Endothelial cell of umbilical vein (primary cell): Measurements from ENCODE around the gene SOWAHB. TPM values are rescaled to one million over a fixed set of nuclear protein-coding genes. Genes with fewer than 3 reads are reported as not detected.

Experiments
- BruUV-seq: library from RNA; stranded (reverse); fragments of 400-500 nt; replicated peaks from 2 replicates; lab custom pipeline; 2021; lab: Mats Ljungman, UMichigan
- CTCF ChIA-PET: fragments of 300-600, 350-600 bp; sonication (Branson Sonifier 250); formaldehyde crosslinking; loops from one replicate; lab custom pipeline; 2021; ENCODE audit warnings: antibody characterized with exemption, inconsistent platforms; lab: Charles Lee
- POLR2A ChIA-PET: fragments of 300-600, 350-600 bp; sonication (Branson Sonifier 250); formaldehyde crosslinking; loops from one replicate; lab custom pipeline; 2021; ENCODE audit warnings: antibody characterized with exemption, inconsistent platforms; lab: Charles Lee
- DNase-seq: peaks from one replicate; pipeline ENCODE4 v3.0.0-alpha.2; 2011; ENCODE audit warnings: low read depth, low spot score
- FAIRE-seq: peaks from 2 replicates; lab custom pipeline; 2011; peaks lifted over from hg19 to GRCh38; lab: Jason Lieb, UNC
- H2AFZ ChIP-seq: 2 replicates; pipeline ENCODE4 v1.6.0; 2012; ENCODE audit warnings: low read depth, low read length, control low read depth, inconsistent platforms
- H3K27ac ChIP-seq: 2 replicates; pipeline ENCODE4 v1.5.1; 2011; ENCODE audit warnings: low read depth, mild to moderate bottlenecking, control low read depth, low read length, moderate library complexity; ENCODE audit not compliant: insufficient read depth
- H3K27me3 ChIP-seq, 2 experiments: 2 replicates each; pipeline versions ENCODE4 v1.6.0 to v1.6.1; 2011; ENCODE audit warnings: low read length in 2 of 2, mixed read lengths in 1 of 2; ENCODE audit not compliant: control insufficient read depth in 2 of 2, insufficient read depth in 2 of 2
- H3K36me3 ChIP-seq, 2 experiments: 2 replicates in 1 of 2; 3 replicates in 1 of 2; pipeline ENCODE4 v1.5.1; 2011; ENCODE audit warnings: low read length in 2 of 2, mild to moderate bottlenecking in 1 of 2, moderate library complexity in 1 of 2; ENCODE audit not compliant: control insufficient read depth in 2 of 2, insufficient read depth in 2 of 2; ENCODE audit errors: extremely low read depth in 1 of 2
- H3K4me1 ChIP-seq: 3 replicates; pipeline ENCODE4 v1.5.1; 2011; ENCODE audit warnings: mild to moderate bottlenecking, low read length; ENCODE audit not compliant: control insufficient read depth, insufficient read depth; ENCODE audit errors: extremely low read depth
- H3K4me2 ChIP-seq: 2 replicates; pipeline ENCODE4 v1.6.1; 2011; ENCODE audit warnings: low read length, control low read depth, mixed read lengths; ENCODE audit not compliant: insufficient read depth
- H3K4me3 ChIP-seq, 3 experiments: fragments of 200-600 bp in 1 of 3; sonication (generic), shearing (Covaris generic) in 1 of 3; replicated peaks in 1 of 3; 2 replicates each; pipeline ENCODE4 v1.5.1; 2011 to 2016; ENCODE audit warnings: control low read depth in 3 of 3, low read length in 3 of 3, mild to moderate bottlenecking in 2 of 3, inconsistent platforms in 1 of 3, low read depth in 1 of 3, moderate library complexity in 1 of 3; ENCODE audit not compliant: insufficient read depth in 1 of 3
- H3K79me2 ChIP-seq: 2 replicates; pipeline ENCODE4 v1.6.0; 2012; ENCODE audit warnings: low read length, inconsistent platforms; ENCODE audit not compliant: control insufficient read depth, insufficient read depth
- H3K9ac ChIP-seq: replicated peaks from 2 replicates; pipeline ENCODE3; 2011; ENCODE audit warnings: low read length, control low read depth; ENCODE audit not compliant: insufficient read depth; ENCODE audit errors: extremely low read depth
- H3K9me1 ChIP-seq: replicated peaks from 3 replicates; pipeline ENCODE4 v1.6.0; 2011; ENCODE audit warnings: mild to moderate bottlenecking, low read length; ENCODE audit not compliant: control insufficient read depth, insufficient read depth; ENCODE audit errors: extremely low read depth
- H3K9me3 ChIP-seq: replicated peaks from 2 replicates; pipeline ENCODE4 v1.5.1; 2012; ENCODE audit warnings: low read length, inconsistent platforms; ENCODE audit not compliant: control insufficient read depth, insufficient read depth
- H4K20me1 ChIP-seq: replicated peaks from 2 replicates; pipeline ENCODE3; 2011; ENCODE audit warnings: mild to moderate bottlenecking, low read length; ENCODE audit not compliant: control insufficient read depth, insufficient read depth; ENCODE audit errors: extremely low read depth
- EZH2 ChIP-seq: IDR thresholded peaks from 2 replicates; pipeline ENCODE4 v1.6.1; 2012; ENCODE audit warnings: borderline replicate concordance, low read depth, mild to moderate bottlenecking, moderate library complexity, low read length, inconsistent platforms; ENCODE audit not compliant: severe bottlenecking
- FOS ChIP-seq: IDR thresholded peaks from 2 replicates; pipeline ENCODE4 v1.6.1; 2011; ENCODE audit warnings: mild to moderate bottlenecking, low read length, moderate library complexity, borderline replicate concordance; ENCODE audit not compliant: insufficient read depth
- GATA2 ChIP-seq: IDR thresholded peaks from 2 replicates; pipeline ENCODE4 v1.7.0; 2011; ENCODE audit warnings: low read depth, mild to moderate bottlenecking, moderate library complexity, mixed read lengths, low read length; ENCODE audit not compliant: insufficient read length, insufficient read depth
- JUN ChIP-seq: IDR thresholded peaks from 2 replicates; pipeline ENCODE4 v1.6.1; 2011; ENCODE audit warnings: borderline replicate concordance, low read depth; ENCODE audit not compliant: insufficient read length, insufficient read depth
- MYC ChIP-seq: IDR thresholded peaks from one replicate; pipeline ENCODE4 v1.6.1; 2011; ENCODE audit warnings: mild to moderate bottlenecking, low read depth, low read length
- POLR2A ChIP-seq: IDR thresholded peaks from 2 replicates; pipeline ENCODE4 v1.6.1; 2012; ENCODE audit warnings: low read depth, mild to moderate bottlenecking, control low read depth, low read length
- POLR2AphosphoS5 ChIP-seq: IDR thresholded peaks from 2 replicates; pipeline ENCODE4 v1.6.1; 2012; ENCODE audit warnings: low read depth, mild to moderate bottlenecking, control low read depth, low read length, moderate library complexity; ENCODE audit not compliant: insufficient read depth
- dilution Hi-C: fragments of 300-500 bp; cut with MboI; formaldehyde crosslinking; loops from one replicate; pipeline ENCODE4 v1.15.0; 2019; ENCODE audit warnings: low sequenced_read_pairs; ENCODE audit not compliant: extremely low pct_ligation_motif_present
- intact Hi-C: fragments of 100-400 bp; cut with micrococcal nuclease; formaldehyde crosslinking; loops from one replicate; pipeline ENCODE4 v1.10.0; 2022
- polyA plus RNA-seq, 4 experiments: library from polyadenylated mRNA; depleted of rRNA in 3 of 4; stranded (reverse) in 3 of 4; unstranded in 1 of 4; fragments of >200 nt; gene quantifications; 2 replicates each; pipeline versions ENCODE4 v1.2.1 to v1.2.3, GENCODE V29; 2011 to 2012; ENCODE audit warnings: missing spikeins in 1 of 4
- total RNA-seq: library from RNA; stranded (reverse); gene quantifications from 2 replicates; pipeline ENCODE4 v1.2.3, GENCODE V29; 2021
- TF ChIP-seq, protein P1 (sequence below): IDR thresholded peaks from 2 replicates; pipeline ENCODE4 v1.6.1; 2011; ENCODE audit not compliant: insufficient read depth, insufficient read length
- TF ChIP-seq, protein P2 (sequence below), 2 donors: IDR thresholded peaks; 1 replicate in 1 of 2; 2 replicates in 1 of 2; pipeline ENCODE4 v1.5.1; 2011; ENCODE audit warnings: low read length in 2 of 2, mild to moderate bottlenecking in 2 of 2, moderate library complexity in 2 of 2, control low read depth in 1 of 2, inconsistent platforms in 1 of 2, low read depth in 1 of 2; ENCODE audit not compliant: insufficient read depth in 1 of 2; ENCODE audit errors: extremely low read depth in 1 of 2

SOWAHB gene
- total and polyA plus RNA-seq, 2 donors (not counting 3 experiments of a cell fraction or from before 2014, with no cell fraction given) = not detected

DNA sequence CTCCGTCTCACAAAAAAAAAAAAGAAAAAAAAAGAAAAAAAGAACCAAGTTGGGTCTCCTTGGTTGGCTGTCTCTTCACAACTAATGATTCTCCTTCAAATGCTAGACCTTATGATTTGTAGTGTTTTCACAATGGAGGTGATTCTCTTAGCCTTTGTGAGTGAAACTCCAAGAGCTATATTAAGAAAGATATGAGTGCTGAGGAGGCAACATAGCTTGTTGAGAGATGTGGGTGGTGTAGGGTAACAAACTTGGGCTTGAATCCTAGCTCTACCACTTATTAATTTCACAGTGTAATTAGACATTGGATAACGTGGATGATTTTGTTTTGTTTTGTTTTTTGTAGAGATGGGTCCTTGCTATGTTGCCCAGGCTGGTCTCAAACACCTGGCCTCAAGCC, 41.2 kb upstream of the SOWAHB start:
- DNase-seq (no peak), FAIRE-seq (no peak)
- CTCF ChIA-PET = no interaction called here
- H3K9me3 ChIP-seq = no peaks in the 10 kb centered on the region
- H2AFZ ChIP-seq = no peak overlapping the region
- H3K4me3 ChIP-seq = no peak overlapping the region
- H3K9me1 ChIP-seq = no peaks in the 10 kb centered on the region
- no peaks in the 10 kb centered on the region for H3K79me2 ChIP-seq
- no peak overlapping the region for H3K4me2 ChIP-seq
- intact Hi-C loops (no loop called here), dilution Hi-C loops (no loop called here)
- no peak overlapping the region for H3K27ac ChIP-seq
- no TSS peak for BruUV-seq
- no peak for TF ChIP-seq GATA2
- no peak for TF ChIP-seq POLR2A
- no peak for TF ChIP-seq FOS
- no peak for TF ChIP-seq MYC
- TF ChIP-seq, protein P1, sequence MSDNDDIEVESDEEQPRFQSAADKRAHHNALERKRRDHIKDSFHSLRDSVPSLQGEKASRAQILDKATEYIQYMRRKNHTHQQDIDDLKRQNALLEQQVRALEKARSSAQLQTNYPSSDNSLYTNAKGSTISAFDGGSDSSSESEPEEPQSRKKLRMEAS = no peak
- no peak for TF ChIP-seq JUN
- TF ChIP-seq EZH2 = no peak
- TF ChIP-seq, protein P2, sequence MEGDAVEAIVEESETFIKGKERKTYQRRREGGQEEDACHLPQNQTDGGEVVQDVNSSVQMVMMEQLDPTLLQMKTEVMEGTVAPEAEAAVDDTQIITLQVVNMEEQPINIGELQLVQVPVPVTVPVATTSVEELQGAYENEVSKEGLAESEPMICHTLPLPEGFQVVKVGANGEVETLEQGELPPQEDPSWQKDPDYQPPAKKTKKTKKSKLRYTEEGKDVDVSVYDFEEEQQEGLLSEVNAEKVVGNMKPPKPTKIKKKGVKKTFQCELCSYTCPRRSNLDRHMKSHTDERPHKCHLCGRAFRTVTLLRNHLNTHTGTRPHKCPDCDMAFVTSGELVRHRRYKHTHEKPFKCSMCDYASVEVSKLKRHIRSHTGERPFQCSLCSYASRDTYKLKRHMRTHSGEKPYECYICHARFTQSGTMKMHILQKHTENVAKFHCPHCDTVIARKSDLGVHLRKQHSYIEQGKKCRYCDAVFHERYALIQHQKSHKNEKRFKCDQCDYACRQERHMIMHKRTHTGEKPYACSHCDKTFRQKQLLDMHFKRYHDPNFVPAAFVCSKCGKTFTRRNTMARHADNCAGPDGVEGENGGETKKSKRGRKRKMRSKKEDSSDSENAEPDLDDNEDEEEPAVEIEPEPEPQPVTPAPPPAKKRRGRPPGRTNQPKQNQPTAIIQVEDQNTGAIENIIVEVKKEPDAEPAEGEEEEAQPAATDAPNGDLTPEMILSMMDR (IDR thresholded peaks at IDR 0.05; ENCODE audit: extremely low read depth in 1 of 2, insufficient read depth in 1 of 2, low read depth in 1 of 2, low read length in 2 of 2) = no peak
- TF ChIP-seq POLR2AphosphoS5 = no peak
- peaks cover 16% of the 10 kb centered on the region for H3K4me1 ChIP-seq
- no peak overlapping the region for H3K9ac ChIP-seq
- no peaks in the 10 kb centered on the region for H3K36me3 ChIP-seq
- H4K20me1 ChIP-seq = no peaks in the 10 kb centered on the region
- POLR2A ChIA-PET = interaction anchor here (0.7 kb wide), 1 partner anchor 787 kb away, joined by 3 read pairs; no protein-coding TSS in a partner anchor
- H3K27me3 ChIP-seq = no peaks in the 10 kb centered on the region
